Stimulated activated CD4-positive, alpha-beta T cell treated with anti-CD3 and anti-CD28 coated beads, Interleukin-12 subunit alpha, Interleukin-12 subunit beta, amount 100 ng/mL, for 48 hours (primary cell): Measurements from ENCODE around the gene NEUROG1.
"Not testable (repeated sequence)": the region's sequence is repeated elsewhere in the genome, so short reads cannot be mapped to it uniquely, and the experiment has no call there.

Experiments used
- DNase-seq, 3 donors: peaks; one replicate each; pipeline ENCODE4 v3.0.0-alpha.2; 2020; ENCODE audit warnings: low read depth in 2 of 3, low spot score in 1 of 3

NEUROG1 gene

DNA sequence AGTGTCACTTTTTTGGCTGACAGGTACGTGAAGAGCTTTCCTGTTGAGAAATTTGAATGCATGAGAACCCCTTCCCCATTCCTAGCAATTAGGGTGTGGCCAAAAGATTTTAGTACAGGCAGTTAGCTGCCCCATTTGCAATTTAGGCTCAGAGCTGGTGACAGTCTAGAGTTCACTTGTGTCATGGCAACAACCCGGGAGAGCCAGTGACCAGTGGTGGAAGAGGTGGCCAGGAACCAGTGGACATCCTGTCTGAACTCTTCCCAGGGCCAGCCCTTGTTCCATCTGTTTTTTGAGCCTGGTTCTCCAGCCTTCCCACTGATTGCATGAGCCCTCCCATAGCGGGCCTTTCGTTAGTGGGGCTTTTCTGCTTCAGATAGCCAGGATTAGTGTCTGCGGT is 2.5 kb upstream of the NEUROG1 start:
- no peak for DNase-seq

DNA sequence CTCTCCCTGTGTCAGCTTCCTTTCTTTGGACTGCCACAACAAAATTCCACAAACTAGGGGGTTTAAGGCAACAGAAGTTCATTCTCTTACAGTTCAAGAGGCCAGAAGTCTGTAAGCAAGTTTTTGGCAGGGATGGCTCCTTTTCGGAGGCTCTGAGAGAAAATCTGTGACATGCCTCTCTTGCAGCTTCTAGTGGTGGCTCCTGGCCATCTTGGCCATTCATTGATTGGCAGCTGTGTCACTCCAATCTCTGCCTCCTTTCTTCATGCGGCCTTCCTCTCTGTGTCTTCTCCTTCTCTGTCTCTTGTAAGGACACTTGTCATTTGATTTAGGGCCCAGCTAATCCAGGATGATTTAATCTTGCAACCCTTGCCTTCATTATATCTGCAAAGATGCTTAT is 2.0 kb upstream of the NEUROG1 start:
- DNase-seq, result no peak

- no peak for DNase-seq
Measured at GRCh38 chr5:135537271-135537670, 1.5 kb upstream of the NEUROG1 start.

DNA sequence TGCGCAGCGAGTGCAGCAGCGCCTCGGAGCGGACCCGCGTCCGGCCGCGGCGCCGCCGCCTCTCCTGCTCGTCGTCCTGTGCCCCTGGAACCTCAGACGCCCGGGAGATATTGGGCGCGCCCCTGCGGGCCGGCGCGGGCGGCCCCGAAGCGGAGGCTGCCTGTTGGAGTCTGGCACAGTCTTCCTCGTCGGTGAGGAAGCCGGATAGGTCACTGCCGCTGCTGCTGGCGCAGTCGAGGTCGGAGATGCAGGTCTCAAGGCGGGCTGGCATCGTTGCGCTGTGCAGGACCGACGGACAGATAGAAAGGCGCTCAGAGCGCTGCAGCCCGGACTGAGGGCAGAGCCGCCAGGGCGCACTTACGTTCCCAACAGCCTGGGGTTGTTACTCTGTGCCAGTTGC is 344 bp downstream of the NEUROG1 start:
- no peak for DNase-seq

GRCh38 chr5:135534609-135535419 is 950 bp downstream of the NEUROG1 start:
- no peak for DNase-seq

DNA sequence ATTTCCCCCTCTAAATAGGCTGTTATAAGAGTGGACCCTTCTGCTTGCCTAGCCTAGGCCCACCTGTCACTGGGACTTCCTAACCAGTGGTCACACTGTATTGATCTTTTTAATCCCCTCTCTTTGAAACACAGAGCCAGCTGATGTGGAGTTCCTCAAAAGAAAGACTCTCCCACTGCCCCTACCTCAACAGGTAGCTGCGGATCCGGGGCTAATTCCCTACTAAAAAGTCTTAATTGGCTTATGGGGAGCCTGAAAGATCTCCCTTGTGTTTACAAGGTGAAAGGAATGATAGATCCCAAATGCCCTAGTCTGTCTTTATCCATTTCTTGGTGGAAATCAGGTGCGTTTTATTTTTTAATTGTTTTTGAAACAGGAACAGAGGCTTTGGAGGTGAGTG is 2.0 kb downstream of the NEUROG1 start:
- DNase-seq, result no peak

DNA sequence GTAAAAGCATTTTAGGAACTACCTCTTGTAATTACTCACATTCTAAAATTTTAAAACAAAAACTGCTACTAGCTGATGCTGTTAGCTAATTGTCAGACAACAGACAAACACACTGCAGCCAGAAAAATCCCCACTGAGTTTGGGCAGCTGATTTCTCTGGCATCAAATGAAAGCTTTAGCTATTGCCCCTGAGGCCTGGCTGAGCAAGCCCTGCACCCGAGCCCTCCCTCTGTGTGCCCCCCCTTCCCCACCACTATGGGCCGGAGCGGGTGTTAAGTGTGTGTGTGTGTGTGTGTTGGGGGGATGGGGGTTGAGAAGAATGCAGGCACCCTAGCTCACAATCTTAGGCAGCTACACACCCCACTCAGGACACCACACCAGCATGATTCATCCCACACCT is 2.4 kb downstream of the NEUROG1 start:
- DNase-seq, result no peak

- DNase-seq, result not testable (repeated sequence)
Measured at GRCh38 chr5:135529576-135529975, 6.2 kb downstream of the NEUROG1 start.

DNA sequence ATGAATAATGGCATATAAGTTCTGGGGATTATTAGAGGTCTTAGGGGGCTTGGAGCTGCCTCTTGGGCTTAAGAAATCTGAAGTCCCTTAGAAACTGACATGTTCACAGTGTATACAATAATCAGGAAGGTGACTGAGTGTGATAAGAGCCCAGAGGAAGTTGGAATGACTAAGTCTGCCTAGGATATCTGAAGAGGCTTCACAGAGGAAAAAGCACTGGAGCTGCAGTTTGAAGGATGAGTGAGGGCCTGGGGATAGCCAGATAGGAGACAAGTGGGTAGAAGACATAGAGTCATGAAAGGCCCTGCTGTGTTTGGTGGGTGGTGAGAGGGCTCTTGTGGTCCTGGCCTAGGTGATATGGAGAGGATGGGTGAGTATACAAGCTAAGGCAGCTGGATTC is 8.8 kb downstream of the NEUROG1 start:
- DNase-seq, result no peak

DNA sequence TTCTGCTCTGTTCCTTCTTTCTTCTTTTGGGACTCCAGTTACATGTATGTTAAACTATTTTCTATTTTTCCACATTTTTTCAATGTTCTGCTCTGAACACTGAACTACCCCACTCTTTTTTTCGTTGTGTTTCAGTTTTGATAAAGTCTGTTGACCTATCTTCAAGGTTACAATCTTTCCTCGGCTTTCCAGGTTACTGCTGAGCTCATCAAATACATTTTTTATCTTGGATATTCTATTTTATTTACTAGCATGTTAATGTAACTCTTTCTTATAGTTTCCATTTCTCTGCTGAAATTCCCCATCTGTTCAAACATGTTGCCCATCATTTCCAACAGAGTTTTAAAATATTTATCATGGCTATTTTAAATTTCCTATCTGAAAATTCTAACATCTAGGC is 13.8 kb downstream of the NEUROG1 start:
- no peak for DNase-seq

DNA sequence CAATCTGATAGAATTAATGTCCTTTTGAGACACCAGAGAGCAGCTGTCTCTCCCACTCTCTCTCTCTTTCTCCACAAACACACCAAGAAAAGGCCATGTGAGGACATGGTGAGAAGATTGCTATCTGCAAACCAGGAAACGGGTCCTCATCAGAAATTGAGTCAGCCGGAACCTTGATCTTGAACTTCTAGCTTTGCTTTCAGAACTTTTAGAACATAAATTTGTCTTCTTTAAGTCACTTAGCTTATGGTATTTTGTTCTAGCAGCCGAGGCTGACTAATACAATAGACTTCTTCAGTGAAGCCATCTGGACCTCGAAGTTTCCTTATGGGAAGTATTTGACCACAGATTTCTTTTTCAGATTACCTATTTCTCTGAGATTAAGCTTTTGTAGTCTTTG is 18.1 kb downstream of the NEUROG1 start:
- no peak for DNase-seq

- no peak for DNase-seq
Measured at GRCh38 chr5:135514116-135514515, 21.6 kb downstream of the NEUROG1 start.

DNA sequence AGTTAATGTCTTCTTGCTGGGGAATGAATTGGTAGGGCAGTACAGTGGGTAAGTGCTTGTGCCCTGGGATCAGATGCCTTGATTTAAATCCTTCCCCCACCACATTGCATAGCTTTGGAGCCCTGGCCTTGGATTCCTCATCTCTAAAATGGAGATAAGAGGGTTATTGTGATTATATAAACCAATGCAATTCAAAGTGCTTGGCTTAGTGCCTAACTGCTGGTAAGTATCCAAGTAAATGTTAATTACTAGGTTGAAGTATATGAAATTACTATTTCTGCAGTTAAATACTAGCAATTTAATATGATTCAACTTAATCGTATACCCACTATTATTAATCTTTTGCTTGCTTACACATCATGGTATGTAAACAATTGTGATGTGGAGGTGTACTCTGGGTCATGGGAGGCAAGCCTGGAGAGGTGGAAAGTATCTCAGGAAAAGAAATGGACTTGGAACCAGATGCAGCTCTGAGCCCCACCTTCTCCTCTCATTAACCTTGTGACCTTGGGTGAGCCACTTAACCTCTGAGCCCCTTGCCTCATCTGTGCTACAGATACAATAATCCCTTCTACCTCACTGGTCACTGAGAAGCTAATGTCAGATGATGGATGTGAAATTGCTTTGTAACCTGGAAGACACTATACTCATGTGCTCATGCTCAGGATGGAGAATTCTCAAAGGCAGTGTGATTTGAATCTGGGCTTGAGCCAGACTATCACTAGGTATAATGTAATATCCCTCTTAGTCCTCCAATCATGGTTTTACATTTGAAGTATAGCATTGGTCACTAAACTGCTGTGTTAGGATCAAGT is 23.8 kb downstream of the NEUROG1 start:
- no peak for DNase-seq

DNA sequence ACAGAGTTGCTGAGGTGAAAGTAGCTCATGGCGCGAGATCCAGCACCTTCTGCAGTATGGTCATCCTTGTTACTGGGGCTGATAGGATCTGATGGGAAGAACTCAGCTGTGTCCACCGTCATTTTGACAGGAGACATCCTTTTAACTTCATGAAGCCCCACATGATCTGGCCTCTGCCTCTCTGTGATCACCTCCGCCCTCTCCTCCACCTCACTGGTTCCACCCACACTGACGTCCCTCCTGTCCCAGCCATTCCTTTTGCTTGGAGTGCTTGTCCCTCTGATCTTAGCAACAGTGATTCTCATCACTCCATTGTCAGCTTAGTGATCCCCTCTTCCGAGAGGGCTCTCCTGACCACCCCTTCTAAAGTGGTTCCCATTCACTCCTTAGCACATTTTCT is 25.8 kb downstream of the NEUROG1 start:
- no peak for DNase-seq

GRCh38 chr5:135508496-135509005 is 27.2 kb downstream of the NEUROG1 start:
- DNase-seq, result no peak

GRCh38 chr5:135505973-135506372 is 29.8 kb downstream of the NEUROG1 start:
- DNase-seq, result no peak

GRCh38 chr5:135504376-135504775 is 31.4 kb downstream of the NEUROG1 start:
- no peak for DNase-seq

DNA sequence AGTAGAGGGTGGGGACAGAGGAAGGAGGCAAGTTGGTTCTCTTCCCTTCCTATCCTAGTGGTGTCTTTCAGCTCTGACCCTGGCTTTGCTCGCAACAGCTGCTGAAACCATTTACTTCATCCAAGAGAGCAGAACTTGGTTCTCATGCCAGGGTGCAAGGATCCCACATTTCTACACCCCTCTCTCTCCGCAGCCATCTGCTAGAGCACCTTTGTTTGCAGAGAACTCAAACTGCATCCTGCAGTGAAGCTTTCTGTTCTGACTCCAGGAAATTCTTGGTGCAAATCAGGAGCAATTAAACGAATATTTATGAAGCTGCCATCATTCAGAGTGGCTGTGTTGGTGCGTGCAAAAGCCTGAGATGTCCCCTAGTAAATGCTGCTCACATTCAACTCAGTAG is 31.9 kb downstream of the NEUROG1 start:
- DNase-seq, result no peak

GRCh38 chr5:135502836-135503520 is 32.8 kb downstream of the NEUROG1 start:
- no peak for DNase-seq

GRCh38 chr5:135501965-135502364 is 33.8 kb downstream of the NEUROG1 start:
- no peak for DNase-seq

- no peak for DNase-seq
Measured at GRCh38 chr5:135498637-135498995, 37.1 kb downstream of the NEUROG1 start.
